Mesodermal cell (in vitro differentiated cells): ENCODE results near the gene DGKA.

ENCODE experiments used
- H3K27ac ChIP-seq: 2 replicates; pipeline ENCODE4 v1.7.0; 2013; ENCODE audit warnings: mild to moderate bottlenecking, low read depth, low read length, moderate library complexity; ENCODE audit not compliant: severe bottlenecking
- H3K36me3 ChIP-seq: 2 replicates; pipeline ENCODE4 v1.7.1; 2013; ENCODE audit warnings: mild to moderate bottlenecking, low read length, moderate library complexity; ENCODE audit not compliant: control insufficient read depth, insufficient read depth
- H3K4me1 ChIP-seq: one replicate; pipeline ENCODE4 v1.7.1; 2013; ENCODE audit warnings: mild to moderate bottlenecking, low read length; ENCODE audit not compliant: insufficient read depth, control insufficient read depth, poor library complexity, severe bottlenecking
- H3K4me3 ChIP-seq: 2 replicates; pipeline ENCODE4 v1.7.0; 2013; ENCODE audit warnings: low read length, control low read depth, mild to moderate bottlenecking; ENCODE audit not compliant: insufficient read depth, poor library complexity, severe bottlenecking; ENCODE audit errors: extremely low read depth
- H3K9me3 ChIP-seq: 2 replicates; pipeline ENCODE4 v1.7.1; 2013; ENCODE audit warnings: mild to moderate bottlenecking, low read length, moderate library complexity; ENCODE audit not compliant: control insufficient read depth
- WGBS, 2 experiments: methylation state at CpG; one replicate each; pipeline ENCODE4 v1.1.5; 2013; ENCODE audit warnings: missing lambda C conversion rate in 2 of 2; ENCODE audit not compliant: insufficient coverage in 2 of 2; 5-methylcytosine and 5-hydroxymethylcytosine counted together

Gene DGKA

DNA sequence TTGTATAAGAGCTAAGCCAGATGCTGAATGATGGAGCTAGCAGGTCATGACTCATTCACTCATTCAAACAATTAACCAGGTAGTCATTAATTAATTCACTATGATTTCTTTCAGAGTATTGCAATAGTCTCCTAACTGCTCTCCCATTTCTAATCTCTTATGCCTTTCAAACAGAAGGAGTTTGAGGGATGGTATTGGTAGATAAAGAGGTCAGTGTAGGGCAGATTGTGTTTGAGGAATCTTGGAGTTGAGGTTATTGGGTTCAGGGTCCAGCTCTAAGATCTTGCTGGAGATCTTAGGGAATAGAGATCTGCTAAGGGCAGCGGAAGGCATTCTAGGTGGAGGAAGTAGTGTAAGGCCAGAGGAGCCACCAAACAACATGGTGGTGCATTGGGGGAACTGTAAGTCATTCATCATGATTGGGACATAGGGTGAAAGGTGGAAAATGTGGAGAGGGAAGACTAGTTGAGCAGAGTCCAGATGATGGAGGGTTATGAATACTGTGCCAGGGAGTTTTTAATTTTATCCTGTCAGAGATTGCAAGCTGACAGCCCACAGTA, 11.7 kb downstream of the DGKA start:
- 88 to 100% methylated on average over 1 of the region's 1 CpG for WGBS, 2 experiments
- H3K4me1 ChIP-seq = no peaks in the 10 kb centered on the region
- peaks cover 67% of the 10 kb centered on the region for H3K36me3 ChIP-seq
- H3K27ac ChIP-seq = no peak overlapping the region
- no peaks in the 10 kb centered on the region for H3K9me3 ChIP-seq
- no peak overlapping the region for H3K4me3 ChIP-seq

DNA sequence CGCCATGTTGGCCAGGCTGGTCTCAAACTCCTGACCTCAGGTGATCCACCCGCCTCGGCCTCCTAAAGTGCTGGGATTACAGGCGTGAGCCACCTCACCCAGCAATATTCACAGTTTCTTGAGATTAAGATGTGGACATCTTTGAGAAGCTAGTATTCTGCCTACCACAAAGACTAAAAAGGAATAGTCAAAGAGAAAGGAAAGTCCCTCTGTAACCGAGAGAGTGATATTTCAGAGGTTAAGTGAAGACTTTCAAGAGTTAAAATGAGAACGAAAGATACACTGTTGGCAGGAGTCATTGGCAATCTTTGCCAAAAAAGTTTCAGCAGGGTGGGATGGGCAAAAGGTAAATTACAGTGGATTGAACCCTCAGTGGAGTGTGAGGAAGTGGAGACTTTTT, 15.6 kb downstream of the DGKA start:
- Histone ChIP-seq H3K27ac (no peak overlapping the region), H3K4me3 (no peak overlapping the region), H3K4me1 (no peaks in the 10 kb centered on the region), H3K9me3 (no peaks in the 10 kb centered on the region), H3K36me3 (peaks cover 46% of the 10 kb centered on the region)
- 93 to 100% methylated on average over 2 of the region's 6 CpGs for WGBS, 2 experiments

DNA sequence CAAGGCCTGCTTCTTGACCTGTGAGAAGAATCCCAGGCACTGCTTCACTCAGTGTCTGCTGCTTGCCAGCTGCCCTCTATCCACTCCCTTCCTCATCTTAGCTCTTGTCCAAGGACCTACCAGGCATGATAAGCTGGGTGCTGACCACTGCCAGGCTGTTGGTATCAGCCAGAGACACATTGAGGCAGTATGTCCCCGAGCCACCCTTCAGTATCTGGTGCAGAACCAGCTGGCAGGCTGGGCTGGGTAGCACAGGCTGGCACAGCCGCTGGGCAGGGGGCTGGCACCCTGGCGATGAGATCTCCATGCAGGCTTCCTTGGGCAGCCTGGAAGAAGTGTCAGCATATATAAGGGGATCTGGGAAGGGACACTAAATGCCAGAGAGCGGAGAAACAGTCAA, 24.4 kb downstream of the DGKA start:
- Histone ChIP-seq H3K9me3 (no peaks in the 10 kb centered on the region), H3K4me1 (peaks cover 10% of the 10 kb centered on the region), H3K27ac (no peak overlapping the region), H3K4me3 (no peak overlapping the region), H3K36me3 (peaks cover 35% of the 10 kb centered on the region)
- 50 to 96% methylated on average over 1 to 3 of the region's 4 CpGs for WGBS, 2 experiments

DNA sequence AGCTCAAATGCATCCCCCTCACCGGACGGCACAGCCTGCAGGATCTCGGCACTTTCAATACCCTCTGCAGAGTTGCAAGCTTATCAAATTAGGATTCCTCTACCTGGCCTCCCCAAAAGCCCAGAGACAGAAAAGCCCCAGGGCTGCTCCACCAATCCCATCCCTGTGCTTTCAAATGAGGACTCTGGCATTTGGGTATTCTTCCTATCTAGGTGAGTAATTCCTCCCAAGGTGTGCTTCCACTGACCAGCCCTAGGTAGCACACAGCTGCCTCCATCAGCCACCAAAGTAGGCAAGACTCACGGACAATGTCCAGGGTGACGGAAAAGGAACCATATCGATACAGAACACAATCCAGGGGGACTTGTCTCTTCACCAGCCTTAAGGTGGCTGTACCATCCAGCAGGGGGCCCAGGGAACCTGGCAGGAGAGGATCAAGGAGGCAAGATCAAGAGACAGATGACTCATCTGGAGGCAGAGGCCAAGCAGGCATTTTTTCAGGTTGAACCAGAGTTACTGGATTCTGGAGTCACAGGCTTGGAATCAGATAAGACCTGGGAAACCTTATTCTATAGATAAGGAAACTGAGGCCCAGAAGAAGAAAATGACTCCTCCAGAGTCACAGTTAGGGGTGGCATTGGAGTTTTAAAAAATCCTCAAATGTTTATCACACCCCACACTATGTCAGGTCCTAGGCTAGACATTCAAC, 25.0 kb downstream of the DGKA start:
- Histone ChIP-seq H3K36me3 (peaks cover 33% of the 10 kb centered on the region), H3K9me3 (no peaks in the 10 kb centered on the region), H3K27ac (no peak overlapping the region), H3K4me3 (no peak overlapping the region), H3K4me1 (peaks cover 10% of the 10 kb centered on the region)
- 95 to 97% methylated on average over 4 to 5 of the region's 6 CpGs for WGBS, 2 experiments

DNA sequence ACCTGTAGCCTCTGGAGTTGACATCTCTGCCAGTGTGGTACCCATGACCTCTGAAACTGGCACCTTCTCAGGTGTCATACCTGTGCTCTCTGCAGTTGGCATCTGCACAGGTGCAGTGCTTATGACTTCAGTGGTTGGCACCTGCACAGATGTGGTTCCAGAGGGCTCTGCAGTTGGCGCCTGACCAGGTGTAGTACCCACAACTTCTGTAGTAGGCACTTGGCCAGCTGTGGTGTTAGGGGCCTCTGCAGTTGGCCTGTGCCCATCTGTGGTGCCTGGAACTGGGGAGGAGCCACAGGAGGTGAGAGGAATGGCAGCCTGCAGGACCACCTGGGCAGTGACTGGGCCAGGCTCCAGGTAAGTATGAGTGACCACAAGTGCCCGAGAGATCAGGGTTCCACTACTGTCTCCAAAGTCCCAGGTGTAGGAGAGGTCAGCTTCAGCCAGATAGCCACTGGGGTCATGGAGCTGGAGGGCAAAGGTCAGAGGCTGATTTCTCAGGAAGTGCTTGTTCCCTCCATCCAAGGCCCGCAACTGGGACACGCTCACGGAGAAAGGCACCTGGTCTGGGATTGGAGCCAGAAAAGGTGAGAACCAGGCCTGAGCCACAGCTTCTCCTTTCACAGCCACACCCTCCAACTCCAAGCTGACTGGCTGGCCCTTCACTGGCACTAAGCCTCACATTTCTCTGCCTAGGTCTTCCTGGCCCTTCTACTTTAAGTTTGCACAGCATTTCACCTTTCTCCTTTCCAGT, 26.3 kb downstream of the DGKA start:
- Histone ChIP-seq H3K9me3 (no peaks in the 10 kb centered on the region), H3K27ac (no peak overlapping the region), H3K4me3 (no peak overlapping the region), H3K36me3 (peaks cover 20% of the 10 kb centered on the region), H3K4me1 (peaks cover 10% of the 10 kb centered on the region)
- WGBS, 2 experiments = 94 to 100% methylated on average over 5 of the region's 5 CpGs

DNA sequence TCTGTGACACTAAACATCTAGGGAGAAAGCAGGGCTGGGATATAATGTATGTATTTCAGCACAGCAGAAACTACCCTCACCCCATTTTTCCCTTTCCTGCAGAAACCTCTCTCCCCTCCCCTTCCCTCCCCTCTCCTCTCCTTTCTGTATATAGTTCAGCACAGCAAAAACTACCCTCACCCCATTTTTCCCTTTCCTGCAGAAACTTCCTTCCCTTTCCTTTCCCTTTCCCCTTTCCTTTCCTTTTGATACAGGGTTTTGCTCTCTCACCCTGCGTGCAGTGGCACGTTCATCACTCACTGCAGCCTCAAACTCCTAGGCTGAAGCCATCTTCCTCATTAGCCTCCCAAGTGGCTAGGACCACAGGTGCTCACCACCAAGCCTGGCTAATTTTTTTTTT, 32.8 kb downstream of the DGKA start:
- Histone ChIP-seq H3K27ac (no peak overlapping the region), H3K4me3 (no peak overlapping the region), H3K4me1 (peaks cover 16% of the 10 kb centered on the region), H3K9me3 (no peaks in the 10 kb centered on the region), H3K36me3 (peaks cover 10% of the 10 kb centered on the region)
- 83 to 91% methylated on average over 2 of the region's 2 CpGs for WGBS, 2 experiments

DNA sequence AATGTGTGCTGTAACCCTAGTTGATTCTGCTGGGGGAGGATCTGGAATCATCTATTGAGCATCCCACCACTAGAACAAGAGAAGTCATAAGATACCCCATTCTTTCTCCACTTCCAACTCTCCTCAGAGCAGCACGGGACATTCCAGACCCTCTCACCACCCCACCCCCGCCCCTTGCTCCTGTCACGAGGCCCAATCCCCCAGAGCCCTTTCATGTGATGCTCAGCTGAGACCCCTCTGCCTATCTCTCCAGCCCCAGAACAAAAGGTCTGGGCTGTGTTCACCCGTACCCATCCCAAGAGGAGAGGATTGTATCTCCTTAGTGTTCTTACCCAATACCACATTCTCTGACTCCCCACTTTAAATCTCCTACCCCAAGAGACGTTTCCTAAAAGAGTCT, 34.3 kb downstream of the DGKA start:
- no peaks in the 10 kb centered on the region for H3K9me3 ChIP-seq
- H3K4me3 ChIP-seq = no peak overlapping the region
- H3K4me1 ChIP-seq = peaks cover 16% of the 10 kb centered on the region
- peak overlapping the region; percentile 80 for H3K27ac ChIP-seq
- WGBS, 2 experiments = 33 to 50% methylated on average over 3 of the region's 5 CpGs
- peaks cover 25% of the 10 kb centered on the region for H3K36me3 ChIP-seq

DNA sequence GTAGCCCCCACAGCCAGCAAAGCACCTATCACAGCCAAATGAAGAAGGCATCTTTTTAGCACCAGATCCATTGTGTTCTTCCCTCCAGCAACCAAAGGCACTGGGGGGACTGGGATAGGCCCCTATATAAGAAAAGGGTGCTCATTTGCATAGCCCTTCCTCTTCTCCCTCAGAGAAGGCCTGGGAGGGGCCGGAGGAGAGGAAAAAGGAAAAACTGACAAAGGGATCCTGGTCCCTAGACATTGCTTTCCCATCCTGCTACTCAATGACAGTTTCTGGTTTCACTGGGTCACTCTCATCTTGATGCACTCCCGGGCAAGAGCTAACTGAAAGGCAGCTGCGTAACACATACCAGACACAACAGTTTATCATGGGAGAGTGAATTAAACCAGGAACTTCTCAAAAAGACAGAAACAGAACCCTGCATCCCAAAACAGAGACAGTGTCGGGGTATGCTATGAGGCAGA, 35.0 kb downstream of the DGKA start, which contains the start of gene PMEL:
PMEL (minus strand) TSS at position 102 of the 467 bp plus-strand sequence; CDS start at position 71, 31 bp downstream.
- peaks cover 32% of the 10 kb centered on the region for H3K36me3 ChIP-seq
- 9 to 50% methylated on average over 1 of the region's 4 CpGs for WGBS, 2 experiments
- H3K27ac ChIP-seq = peak within 1 kb of the TSS; percentile 80
- H3K4me1 ChIP-seq = peaks cover 16% of the 10 kb centered on the region
- no peaks in the 10 kb centered on the region for H3K9me3 ChIP-seq
- H3K4me3 ChIP-seq = peak within 1 kb of the TSS; percentile 91

DNA sequence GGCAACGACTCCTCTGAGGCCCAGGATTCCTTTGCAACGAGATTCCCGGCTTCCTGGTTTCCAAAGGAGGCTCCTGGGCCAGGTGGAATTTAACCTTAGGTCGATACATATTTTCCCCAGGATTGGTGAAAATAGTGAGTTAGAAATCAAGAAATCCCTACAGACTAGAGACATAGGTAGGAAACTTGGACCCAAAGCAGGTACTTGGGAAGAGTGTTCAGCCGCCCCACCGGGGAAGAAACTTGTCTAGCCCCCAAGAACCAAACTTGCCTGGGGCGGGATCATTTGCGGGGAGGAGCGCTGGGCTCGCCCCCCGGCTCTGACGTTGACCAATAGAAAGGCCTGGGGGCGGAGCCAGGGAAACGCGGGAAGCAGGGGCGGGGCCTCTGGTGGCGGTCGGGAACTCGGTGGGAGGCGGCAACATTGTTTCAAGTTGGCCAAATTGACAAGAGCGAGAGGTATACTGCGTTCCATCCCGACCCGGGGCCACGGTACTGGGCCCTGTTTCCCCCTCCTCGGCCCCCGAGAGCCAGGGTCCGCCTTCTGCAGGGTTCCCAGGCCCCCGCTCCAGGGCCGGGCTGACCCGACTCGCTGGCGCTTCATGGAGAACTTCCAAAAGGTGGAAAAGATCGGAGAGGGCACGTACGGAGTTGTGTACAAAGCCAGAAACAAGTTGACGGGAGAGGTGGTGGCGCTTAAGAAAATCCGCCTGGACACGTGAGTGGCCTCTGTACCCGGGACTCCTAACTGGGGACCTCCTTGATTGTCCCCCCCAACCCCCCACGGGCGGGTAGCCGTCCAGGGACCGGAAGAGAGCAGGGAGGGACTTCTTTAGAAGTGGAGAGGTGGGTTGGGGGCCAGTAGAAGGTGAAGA, 35.7 kb downstream of the DGKA start, which contains the start of gene CDK2:
CDK2 (plus strand) TSS at position 423 of the 874 bp plus-strand sequence; CDS start at position 602, 179 bp downstream.
- Histone ChIP-seq H3K36me3 (peaks cover 39% of the 10 kb centered on the region), H3K4me1 (peaks cover 19% of the 10 kb centered on the region), H3K9me3 (no peaks in the 10 kb centered on the region), H3K27ac (peak within 1 kb of the TSS; percentile 80), H3K4me3 (peak within 1 kb of the TSS; percentile 91)
- 1% methylated on average over 36 to 37 of the region's 45 CpGs for WGBS, 2 experiments

DNA sequence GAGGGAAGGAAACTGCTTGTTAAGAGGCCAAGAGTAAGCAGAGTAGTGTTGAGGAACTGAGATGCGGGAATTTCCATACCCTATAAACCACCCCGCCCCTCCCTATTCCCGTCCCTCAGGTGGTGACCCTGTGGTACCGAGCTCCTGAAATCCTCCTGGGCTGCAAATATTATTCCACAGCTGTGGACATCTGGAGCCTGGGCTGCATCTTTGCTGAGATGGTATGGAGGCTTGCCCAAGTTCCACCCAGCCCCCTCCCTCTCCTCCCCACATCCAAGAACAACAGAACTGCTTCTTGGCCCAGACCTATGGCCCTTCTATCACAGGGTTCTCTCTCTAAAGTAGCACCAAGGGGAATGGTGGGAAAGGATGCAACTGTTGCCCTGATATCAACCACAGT, 38.4 kb downstream of the DGKA start:
- WGBS, 2 experiments = 94% methylated on average over 3 of the region's 4 CpGs; no CpG with 5 or more reads in 1 of the 2 experiments
- no peak overlapping the region for H3K4me3 ChIP-seq
- peaks cover 31% of the 10 kb centered on the region for H3K4me1 ChIP-seq
- H3K27ac ChIP-seq = no peak overlapping the region
- no peaks in the 10 kb centered on the region for H3K9me3 ChIP-seq
- peaks cover 45% of the 10 kb centered on the region for H3K36me3 ChIP-seq
